Frontal cortex (tissue), 4 donors: ENCODE data around the gene NBEA. TPM values are rescaled to one million over a fixed set of nuclear protein-coding genes. Genes with fewer than 3 reads are reported as not detected.

Experiments
- DNase-seq, 2 donors: peaks; one replicate each; pipeline ENCODE4 v3.0.0; 2012; ENCODE audit warnings: low spot score in 2 of 2
- FAIRE-seq: peaks from 2 replicates; lab custom pipeline; 2012; peaks lifted over from hg19 to GRCh38; lab: Jason Lieb, UNC
- total RNA-seq: library from RNA; depleted of rRNA; stranded (reverse); fragments of >200 nt; gene quantifications from one replicate; pipeline ENCODE4 v1.2.3, GENCODE V29; 2014
- donor health status: control.
- donor health status: control.
- donor health status: control.

The NBEA gene
- total RNA-seq, 1 donor from 2014 or later, result 209 TPM

DNA sequence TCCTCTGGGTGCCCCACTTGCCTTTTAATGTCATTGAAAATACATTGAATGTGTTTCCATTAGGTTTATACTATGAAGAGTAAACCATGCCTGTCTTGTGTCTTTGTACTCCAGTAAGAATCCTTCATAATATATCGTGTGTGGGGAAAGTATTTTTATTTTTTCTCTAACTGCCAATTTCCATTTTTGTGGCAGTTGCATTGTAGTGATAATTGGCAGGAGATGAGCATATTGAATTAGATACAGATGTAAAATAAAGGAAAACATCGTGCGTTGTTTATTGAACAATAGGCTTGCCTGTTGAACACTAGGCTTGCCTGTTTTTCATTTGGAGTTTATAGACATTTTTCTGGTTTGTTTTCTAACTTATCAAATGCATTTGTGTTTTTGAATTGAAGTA lies 218.8 kb downstream of the NBEA start:
- no peak for FAIRE-seq

DNA sequence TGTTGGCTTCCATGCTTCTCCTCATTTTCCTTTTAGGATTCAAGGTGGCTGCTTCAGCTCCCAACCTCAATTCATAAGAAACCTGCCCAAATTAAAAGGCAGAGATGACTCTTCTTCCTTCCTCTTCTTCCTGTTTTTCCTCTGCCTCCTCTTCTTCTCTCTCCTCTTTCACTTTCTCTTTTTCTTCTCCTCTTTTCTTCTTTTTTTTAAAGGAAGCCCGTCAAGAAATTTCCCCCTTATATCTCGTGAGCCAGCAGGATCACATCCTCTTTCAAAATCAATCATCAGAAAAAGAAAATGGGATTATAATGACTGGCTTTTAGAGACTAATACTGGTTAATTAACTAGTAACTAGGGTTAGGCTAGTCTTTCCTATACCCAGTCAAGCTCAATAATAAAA lies 220.3 kb downstream of the NBEA start:
- DNase-seq, result no peak
- no peak for FAIRE-seq

More for the DNA sequence above, 218.8 kb downstream of the NBEA start:
- DNase-seq, result no peak

DNA sequence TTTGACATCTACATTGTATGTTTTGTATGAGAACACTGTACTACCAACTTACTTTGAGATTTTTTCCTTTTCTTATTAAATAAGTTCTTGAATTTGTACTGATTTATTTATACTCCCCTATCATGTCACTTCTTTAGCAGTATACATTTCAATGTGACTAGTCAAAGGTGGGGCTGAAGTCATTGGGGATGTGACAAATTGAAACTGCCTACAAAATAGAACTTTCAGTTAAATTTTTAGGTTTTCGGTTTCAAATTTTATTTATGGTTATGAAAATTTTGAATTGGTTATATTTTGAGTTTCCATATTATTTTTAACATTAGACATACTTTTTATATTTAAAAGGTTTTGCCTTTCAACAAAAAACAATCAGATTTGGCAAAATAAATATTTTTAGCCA lies 221.6 kb downstream of the NBEA start:
- no peak for DNase-seq
- peak; percentile 82 for FAIRE-seq

DNA sequence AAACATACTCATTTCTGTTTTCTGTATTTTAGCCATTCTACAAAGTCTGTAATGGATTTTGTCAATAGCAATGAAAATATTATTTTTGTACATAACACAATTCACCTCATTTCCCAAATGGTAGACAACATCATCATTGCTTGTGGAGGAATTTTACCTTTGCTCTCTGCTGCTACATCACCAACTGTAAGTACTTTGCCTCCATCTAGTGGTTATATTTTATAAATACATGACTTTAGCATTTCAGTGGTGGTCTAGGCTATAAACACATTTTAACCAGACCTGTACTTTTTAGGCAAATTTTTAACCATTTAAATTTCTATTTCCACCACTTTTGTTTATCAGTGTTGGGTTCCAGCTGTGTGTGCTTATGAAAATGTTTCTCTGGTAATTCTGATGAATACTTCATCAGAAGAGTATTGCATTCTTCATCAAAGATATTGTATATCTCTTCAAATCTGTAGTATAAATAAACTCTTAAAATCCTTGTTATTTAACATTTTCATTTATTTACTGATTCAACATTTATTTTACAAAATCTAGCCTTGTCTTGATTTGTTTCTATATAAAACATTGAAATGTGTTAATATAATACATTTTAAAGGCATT lies 222.4 kb downstream of the NBEA start:
- DNase-seq, result no peak
- peak; percentile 60 for FAIRE-seq

DNA sequence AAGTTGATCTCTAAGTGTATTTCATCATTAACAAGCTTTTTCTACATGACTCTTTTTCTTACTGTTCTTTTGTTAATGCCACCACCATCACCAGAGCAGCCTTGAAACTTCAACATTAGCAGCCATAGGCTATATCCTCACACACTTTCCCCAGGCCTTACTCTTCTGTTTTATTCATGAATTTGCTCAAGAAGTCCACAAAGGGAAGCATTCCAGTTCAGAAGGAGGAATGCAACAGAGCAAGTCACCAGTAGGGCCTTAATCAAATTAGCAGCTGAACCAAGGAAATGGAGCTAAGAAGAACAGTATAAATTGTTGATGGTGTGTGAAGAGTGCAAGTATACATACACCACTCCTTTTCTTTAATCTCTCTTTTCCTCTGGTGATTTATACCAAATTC lies 223.1 kb downstream of the NBEA start:
- no peak for DNase-seq
- no peak for FAIRE-seq

DNA sequence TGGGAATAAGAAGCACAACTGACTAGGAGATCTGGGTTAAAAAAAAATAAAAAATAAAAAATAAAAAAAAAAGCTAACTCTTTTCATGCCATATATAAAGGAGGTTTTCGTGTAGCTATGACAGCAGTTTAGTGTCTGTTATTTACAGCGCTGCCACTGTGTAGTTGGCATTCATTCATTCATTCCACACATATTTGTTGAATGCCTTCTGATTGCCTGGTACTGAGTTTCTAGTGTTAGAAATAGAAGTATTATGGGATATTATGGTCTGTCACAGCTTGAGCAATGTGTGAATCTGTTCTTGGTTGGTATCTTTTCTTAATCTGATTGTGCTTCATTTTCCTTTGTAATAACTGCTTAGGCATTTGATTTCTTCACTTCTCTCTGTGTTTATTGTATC lies 237.4 kb downstream of the NBEA start:
- DNase-seq, result no peak

DNA sequence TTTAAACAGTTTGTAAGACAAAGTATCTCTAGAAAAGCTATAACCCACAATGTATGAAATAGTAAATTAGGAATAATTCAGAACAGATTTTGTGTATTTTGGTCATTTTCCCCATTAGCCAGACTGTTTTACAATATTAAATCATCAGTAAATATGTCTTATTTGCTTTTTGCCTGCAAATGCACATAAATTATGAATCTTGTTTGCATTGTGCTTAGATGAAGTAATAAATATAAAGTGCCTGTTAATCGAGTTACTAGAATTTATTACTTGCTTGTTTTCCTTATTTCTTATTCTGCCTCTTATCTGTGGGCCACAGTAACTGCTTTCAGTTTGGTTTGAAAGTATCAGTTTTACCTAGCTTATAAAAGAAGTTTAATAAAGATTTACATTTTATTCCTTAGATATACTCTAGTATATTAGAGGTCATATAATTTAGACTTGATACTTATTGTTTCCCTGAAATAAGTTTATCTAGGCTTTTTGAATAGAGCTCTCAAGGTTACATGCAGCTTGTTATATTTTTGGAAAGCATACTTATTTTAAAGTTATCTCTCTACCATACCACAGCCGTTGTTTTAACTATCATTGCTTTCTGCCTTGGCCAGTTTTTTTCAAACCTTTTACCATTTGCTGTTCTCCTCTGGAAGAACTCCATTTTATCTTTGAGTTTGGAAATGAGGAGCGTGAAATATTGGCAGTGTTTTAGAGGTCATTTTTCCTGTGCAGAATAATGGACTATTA lies 238.0 kb downstream of the NBEA start:
- DNase-seq (no peak), FAIRE-seq (no peak)

More for the DNA sequence above, 237.4 kb downstream of the NBEA start:
- no peak for FAIRE-seq

DNA sequence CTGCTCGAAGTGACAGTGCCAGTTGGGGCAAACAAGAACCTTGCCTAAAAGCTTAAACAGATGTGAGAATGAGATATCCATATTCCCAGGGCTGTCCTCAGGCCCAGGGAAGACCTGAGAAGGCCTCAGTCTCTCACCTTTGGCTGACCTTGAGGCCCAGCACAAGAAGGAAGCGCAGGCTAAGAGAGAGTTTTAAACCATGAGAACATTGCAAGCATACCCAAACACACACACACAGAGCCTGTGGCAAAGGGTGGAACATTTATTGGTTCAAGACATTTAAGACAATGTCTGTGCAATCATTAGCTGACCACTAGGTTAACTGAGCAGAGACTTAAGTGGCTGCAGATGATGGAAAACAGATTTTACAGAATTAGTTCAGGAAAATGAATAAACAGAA lies 248.2 kb downstream of the NBEA start:
- FAIRE-seq (no peak), DNase-seq (no peak)

DNA sequence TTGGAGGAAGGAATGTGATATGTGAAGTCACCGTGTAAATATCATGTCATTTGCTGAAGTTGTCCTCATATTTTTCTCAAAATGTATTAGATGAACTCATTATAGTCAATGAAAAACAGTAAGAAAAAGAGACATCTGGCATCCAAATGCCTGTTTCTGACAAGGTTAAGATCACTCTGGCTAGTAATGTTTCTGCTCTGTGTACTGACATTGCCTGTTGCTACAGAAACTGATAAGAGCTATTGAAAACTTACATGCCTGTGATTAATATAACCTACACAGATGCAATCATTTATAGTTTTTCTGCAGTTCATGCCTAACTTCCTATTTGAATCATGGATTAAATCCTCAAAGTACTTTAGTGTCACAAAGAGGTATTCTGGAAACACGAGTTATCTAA lies 249.8 kb downstream of the NBEA start:
- DNase-seq, result no peak
- FAIRE-seq, result no peak

DNA sequence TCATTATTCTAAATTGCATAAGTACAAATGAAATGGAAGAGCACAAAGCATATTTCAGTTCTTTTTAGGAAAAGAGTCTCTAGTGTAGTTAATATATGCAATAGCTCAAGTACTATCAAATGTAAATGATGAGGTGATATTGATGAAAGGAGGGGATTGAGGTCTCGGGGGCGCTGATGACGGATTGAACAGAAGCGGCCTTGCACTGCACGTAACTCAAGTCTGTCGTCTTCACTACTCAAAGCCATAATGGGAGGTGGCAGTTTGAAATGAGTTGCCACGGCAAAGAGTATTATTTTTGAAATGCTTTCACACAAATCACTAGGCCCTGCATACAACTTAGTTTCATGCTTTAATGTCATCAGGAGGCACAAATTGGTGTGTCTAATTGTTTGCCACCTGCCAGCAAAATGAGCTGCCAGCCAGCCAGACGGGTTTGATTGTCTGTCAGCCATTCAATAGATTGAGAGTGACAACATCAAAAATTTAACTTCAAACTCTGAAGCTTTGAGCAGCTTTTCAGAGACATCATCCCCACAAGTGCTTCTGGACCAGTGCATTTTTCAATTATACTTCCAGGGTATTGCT lies 256.6 kb downstream of the NBEA start:
- DNase-seq (no peak), FAIRE-seq (no peak)

DNA sequence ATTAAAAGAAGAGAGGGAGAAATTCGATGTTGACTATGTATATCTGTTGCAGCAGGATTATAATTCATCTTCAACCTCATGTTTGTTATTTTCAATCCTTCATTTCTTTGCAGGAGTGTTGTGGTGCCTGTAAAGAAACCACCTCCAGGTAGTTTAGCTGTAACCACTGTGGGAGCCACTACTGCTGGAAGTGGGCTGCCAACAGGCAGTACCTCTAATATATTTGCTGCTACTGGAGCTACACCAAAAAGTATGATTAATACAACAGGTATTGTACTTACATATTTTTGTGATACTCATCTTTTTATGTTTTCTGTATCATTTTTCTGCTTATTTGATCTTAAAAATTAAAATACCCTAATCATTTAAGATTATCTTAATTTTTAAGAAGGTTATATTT lies 266.5 kb downstream of the NBEA start:
- FAIRE-seq, result no peak
- no peak for DNase-seq

DNA sequence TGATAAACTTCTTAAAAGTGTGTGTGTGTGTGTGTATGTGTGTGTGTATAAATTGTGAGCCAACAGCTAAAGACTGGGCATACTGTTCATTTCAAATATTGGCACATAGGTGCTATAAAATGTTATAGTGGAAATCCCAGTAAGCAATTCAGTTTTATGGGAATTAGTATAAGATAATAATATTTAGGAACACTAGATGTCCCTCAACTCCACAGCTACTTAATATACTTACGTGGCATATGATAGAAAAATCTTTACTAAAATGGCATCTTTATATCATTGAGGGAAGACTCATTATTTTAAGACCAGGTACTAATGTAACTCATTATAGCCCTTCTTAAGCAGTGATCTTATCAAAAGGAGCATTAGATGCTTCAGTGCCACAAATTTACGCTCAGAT lies 268.2 kb downstream of the NBEA start:
- FAIRE-seq (no peak), DNase-seq (no peak)

DNA sequence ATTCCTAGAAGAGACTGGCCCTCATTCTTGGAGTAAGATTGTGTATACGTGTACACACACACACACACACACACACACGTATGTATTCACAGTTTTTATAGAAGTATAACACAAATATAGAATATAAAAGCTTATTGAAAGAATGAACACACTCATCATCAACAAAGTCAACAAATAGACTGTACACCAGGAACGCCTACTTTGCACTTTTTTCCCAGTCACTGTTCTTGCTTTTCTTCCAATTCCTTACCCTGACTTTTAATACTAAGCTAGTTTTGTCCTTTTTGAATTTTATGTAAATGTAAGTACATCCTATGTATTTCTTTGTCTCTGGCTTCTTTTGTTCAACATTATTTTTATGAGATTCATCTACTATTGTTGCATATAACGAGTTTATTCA lies 269.9 kb downstream of the NBEA start:
- DNase-seq, result no peak
- peak; percentile 3 for FAIRE-seq

DNA sequence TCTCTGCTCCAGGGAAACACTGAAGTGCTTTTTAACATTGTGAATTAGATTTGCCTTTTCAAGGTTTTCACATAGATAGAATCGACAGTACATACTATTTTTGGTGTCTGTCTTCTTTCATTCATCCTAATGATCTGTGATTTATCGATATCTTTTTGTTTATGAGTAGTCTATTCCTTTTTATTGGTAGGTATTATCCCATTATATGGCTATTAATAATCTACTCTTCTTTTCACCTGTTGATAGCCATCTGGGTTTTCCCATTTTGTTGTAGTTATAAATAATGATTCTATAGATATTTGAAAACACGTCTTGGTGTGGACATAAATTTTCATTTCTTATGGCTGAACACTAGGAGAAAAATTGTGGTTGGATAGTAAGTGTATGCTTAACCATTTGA lies 271.8 kb downstream of the NBEA start:
- DNase-seq (no peak), FAIRE-seq (no peak)

DNA sequence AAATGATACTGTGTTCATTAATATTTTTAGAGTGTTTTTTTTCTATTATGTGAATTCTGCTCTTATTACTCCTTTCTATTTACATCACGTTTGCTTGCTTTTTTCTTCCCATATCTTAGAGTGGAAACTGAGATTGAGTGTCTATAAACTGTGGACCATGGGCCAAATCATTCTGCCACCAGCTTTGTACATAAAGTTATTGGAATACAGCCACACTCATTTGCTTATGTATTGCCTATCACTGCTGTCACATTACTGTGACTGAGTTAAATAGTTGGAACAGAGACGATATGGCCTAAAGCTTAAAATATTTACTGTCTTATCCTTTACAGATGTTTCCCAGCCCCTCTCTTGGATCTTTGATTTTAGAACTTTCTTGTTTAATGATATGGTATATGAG lies 274.1 kb downstream of the NBEA start:
- DNase-seq (no peak), FAIRE-seq (no peak)

DNA sequence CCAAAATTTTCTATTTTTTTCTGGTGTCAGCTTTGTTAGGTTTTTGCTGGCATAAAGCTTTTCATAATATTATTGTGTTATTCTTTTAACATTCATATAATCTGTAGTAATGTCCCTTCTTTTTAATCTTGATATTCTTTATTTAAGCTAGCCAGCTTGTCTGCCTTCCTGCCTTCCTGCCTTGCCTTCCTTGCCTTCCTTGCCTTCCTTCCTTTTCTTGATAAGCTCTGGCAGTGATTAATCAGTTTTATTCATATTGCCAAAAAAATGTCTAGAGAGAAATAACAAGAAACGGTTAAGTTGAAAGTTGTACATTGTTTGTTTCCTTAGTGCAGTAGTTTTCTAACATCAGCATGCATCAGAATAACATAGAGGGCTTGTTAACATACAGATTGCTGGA lies 277.0 kb downstream of the NBEA start:
- DNase-seq (no peak), FAIRE-seq (no peak)

DNA sequence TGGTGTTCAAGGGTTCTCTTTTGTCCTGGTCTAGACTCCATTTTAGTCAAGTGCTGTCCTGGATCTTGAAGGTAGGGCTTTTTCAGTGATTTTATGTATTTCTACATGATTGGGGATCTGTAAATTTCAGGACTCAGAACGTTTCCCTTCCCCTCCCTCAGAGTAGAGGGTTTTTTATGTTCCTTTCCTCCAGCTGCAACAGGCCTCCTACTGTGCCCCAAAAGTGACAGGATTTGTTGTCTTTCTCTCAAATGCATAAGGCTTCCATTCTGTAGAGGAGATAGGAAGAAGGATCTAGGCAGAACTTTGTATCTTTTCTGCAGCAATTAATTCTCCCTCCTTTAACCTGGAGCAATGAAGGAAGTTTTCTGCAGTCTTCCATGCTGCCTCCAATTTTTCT lies 283.1 kb downstream of the NBEA start:
- DNase-seq (no peak), FAIRE-seq (no peak)

DNA sequence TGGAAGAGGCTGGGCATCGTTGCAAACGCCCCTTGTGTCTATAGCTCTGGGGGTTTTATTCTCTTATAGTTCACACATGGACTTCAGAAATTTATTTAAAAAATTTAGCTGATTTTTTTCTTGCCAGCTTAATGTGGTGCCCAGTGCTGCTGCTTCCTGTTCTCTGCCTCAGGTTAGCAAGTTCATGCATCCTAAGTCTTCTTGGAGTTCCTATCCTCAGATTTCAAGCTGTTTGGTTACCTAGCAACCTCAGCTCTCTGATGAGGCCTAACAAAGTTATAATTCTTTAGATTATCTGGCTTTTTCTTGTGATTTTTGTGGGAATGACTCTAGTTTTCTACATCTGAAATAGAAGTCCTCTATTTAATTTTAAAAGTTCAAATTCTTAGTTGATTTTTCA lies 283.5 kb downstream of the NBEA start:
- DNase-seq, result no peak
- no peak for FAIRE-seq

DNA sequence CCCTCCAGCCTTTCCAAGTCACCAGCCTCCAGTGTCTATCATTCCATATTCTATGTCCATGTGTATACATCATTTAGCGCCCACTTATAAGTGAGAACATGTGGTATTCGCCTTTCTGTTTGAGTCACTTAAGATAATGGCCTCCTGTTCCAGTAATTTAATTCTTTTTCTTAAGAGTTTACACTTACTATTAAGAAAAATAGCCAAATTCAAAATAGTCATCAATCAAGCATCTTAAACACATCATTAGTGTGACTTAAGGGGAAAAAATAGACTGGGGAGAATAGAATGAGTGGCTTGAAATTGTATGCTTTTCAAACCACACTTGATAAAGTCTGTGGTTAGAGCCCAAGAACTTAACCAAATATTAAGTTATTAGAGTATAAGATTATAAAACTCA lies 286.5 kb downstream of the NBEA start:
- DNase-seq (no peak), FAIRE-seq (no peak)

DNA sequence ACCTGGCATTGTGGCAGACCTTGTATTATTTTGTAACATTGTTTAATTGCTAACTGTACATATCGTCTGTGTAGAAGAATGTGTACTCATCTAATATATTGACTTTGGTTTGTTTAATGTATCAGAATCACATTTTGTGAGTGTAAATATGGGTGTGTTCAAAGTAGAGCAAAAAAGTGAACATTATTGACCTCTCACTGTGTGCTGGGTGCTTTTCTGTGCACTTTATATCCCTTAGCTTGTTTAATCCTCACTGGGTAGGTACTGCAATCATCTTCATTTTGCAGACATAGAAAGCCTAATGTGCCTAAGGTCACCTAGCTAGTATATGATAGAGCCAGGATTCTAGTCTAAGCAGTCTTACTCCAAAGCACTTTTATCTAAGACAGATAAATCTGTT lies 289.4 kb downstream of the NBEA start:
- DNase-seq (no peak), FAIRE-seq (no peak)

DNA sequence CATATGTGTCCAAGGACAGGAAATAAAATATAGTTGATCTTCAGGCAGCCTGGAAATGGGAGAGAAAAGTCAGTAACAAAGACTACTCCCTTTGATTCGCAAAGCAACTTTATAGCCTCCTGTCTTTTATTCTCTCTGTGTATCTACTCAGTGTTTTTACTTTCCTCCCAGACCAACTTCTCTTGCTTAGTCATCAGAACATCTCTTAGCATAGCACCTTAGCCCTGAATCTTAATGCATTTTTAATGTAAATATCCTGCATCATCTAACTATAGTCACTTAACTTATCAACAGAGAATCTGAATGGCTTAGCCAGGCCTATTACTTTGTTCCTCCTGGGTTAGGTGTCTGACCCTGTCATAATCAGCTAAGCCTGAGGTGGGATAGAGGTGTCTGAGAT lies 296.2 kb downstream of the NBEA start:
- FAIRE-seq (no peak), DNase-seq (no peak)
